SK-N-SH (cell line): Measurements from ENCODE around the gene RFX2. TPM values are rescaled to one million over a fixed set of nuclear protein-coding genes. Genes with fewer than 3 reads are reported as not detected.

Source experiments
- CTCF ChIA-PET: fragments of 300-600, 350-600 bp; formaldehyde crosslinking; extraction: SDS; loops from one replicate; lab custom pipeline; 2021; lab: Yijun Ruan, JAX
- POLR2A ChIA-PET: fragments of 350-600 bp; sonication (Branson Sonifier 250); formaldehyde crosslinking; extraction: SDS; loops from one replicate; lab custom pipeline; 2020; ENCODE audit warnings: antibody characterized with exemption, inconsistent platforms; lab: Yijun Ruan, JAX
- DNase-seq: peaks from one replicate; pipeline ENCODE4 v3.0.0; 2012
- H2AFZ ChIP-seq: fragments of 200-600 bp; sonication (generic); 2 replicates; pipeline ENCODE4 v1.8.1; 2016; ENCODE audit warnings: antibody characterized with exemption, mild to moderate bottlenecking, low read depth
- H3F3A ChIP-seq: fragments of 200-600 bp; sonication (generic); replicated peaks from 2 replicates; pipeline ENCODE3; 2016; ENCODE audit warnings: antibody characterized with exemption, mild to moderate bottlenecking; ENCODE audit not compliant: insufficient read depth
- H3K27ac ChIP-seq, 2 experiments: fragments of 200-500 bp in 1 of 2; fragments of 200-600 bp in 1 of 2; sonication (Bioruptor generic) in 1 of 2; sonication (generic), shearing (Covaris generic) in 1 of 2; 2 replicates each; pipeline versions ENCODE4 v1.5.1 to v1.6.1; 2014 to 2016; ENCODE audit warnings: low read depth in 2 of 2, inconsistent platforms in 1 of 2, low read length in 1 of 2, mild to moderate bottlenecking in 1 of 2, mixed read lengths in 1 of 2
- H3K27me3 ChIP-seq: fragments of 200-600 bp; sonication (generic), shearing (Covaris generic); 2 replicates; pipeline ENCODE4 v1.6.1; 2016; ENCODE audit warnings: mixed run types; ENCODE audit not compliant: insufficient read depth
- H3K36me3 ChIP-seq, 2 experiments: fragments of 200-500 bp in 1 of 2; fragments of 200-600 bp in 1 of 2; sonication (Bioruptor generic) in 1 of 2; sonication (generic) in 1 of 2; replicated peaks in 1 of 2; 2 replicates each; pipeline versions ENCODE3 to v1.5.1; 2014 to 2016; ENCODE audit warnings: low read length in 1 of 2, mild to moderate bottlenecking in 1 of 2; ENCODE audit not compliant: insufficient read depth in 2 of 2, control insufficient read depth in 1 of 2
- H3K4me1 ChIP-seq, 2 experiments: fragments of 200-500 bp in 1 of 2; fragments of 200-600 bp in 1 of 2; sonication (Bioruptor generic) in 1 of 2; sonication (generic), shearing (Covaris generic) in 1 of 2; 2 replicates each; pipeline versions ENCODE4 v1.5.1 to v1.6.1; 2014 to 2016; ENCODE audit warnings: low read depth in 1 of 2, low read length in 1 of 2, mixed run types in 1 of 2; ENCODE audit not compliant: insufficient read depth in 2 of 2, control insufficient read depth in 1 of 2
- H3K4me2 ChIP-seq: fragments of 200-600 bp; sonication (generic), shearing (Covaris generic); 2 replicates; pipeline ENCODE4 v1.6.1; 2017; ENCODE audit warnings: mixed run types
- H3K4me3 ChIP-seq, 2 experiments: fragments of 200-500 bp in 1 of 2; fragments of 200-600 bp in 1 of 2; sonication (Bioruptor generic) in 1 of 2; sonication (generic), shearing (Covaris generic) in 1 of 2; 2 replicates each; pipeline versions ENCODE4 v1.5.1 to v1.8.1; 2014 to 2016; ENCODE audit warnings: low read depth in 2 of 2, inconsistent platforms in 1 of 2, low read length in 1 of 2, mild to moderate bottlenecking in 1 of 2, mixed read lengths in 1 of 2, moderate library complexity in 1 of 2
- H3K79me2 ChIP-seq: fragments of 200-600 bp; sonication (generic); 2 replicates; pipeline ENCODE4 v1.8.1; 2017; ENCODE audit warnings: mild to moderate bottlenecking; ENCODE audit not compliant: insufficient read depth
- H3K9ac ChIP-seq: fragments of 200-600 bp; sonication (generic); 2 replicates; pipeline ENCODE4 v1.6.1; 2017; ENCODE audit warnings: mixed run types
- H3K9me2 ChIP-seq: fragments of 200-600 bp; sonication (generic); 2 replicates; pipeline ENCODE4 v1.6.1; 2017; ENCODE audit warnings: mixed run types
- H3K9me3 ChIP-seq: fragments of 200-600 bp; sonication (generic); 2 replicates; pipeline ENCODE4 v1.6.1; 2017; ENCODE audit warnings: mixed run types, mild to moderate bottlenecking, moderate library complexity
- H4K20me1 ChIP-seq: fragments of 200-600 bp; sonication (generic); 2 replicates; pipeline ENCODE4 v1.6.1; 2017; ENCODE audit warnings: mild to moderate bottlenecking, mixed run types; ENCODE audit not compliant: insufficient read depth
- CHD2 ChIP-seq: fragments of 150-350 bp; IDR thresholded peaks from 2 replicates; pipeline ENCODE4 v1.6.1; 2018; ENCODE audit warnings: low read length; ENCODE audit not compliant: partially characterized antibody
- CTCF ChIP-seq: fragments of 200-600 bp; sonication (generic); IDR thresholded peaks from 2 replicates; pipeline ENCODE4 v1.6.1; 2017; ENCODE audit warnings: antibody characterized with exemption, mild to moderate bottlenecking, moderate library complexity
- ELF1 ChIP-seq: IDR thresholded peaks from 2 replicates; pipeline ENCODE4 v1.4.0; 2012
- EP300 ChIP-seq, 2 experiments: IDR thresholded peaks; 2 replicates each; pipeline versions ENCODE4 v1.4.0 to v1.6.1; 2012; ENCODE audit warnings: borderline replicate concordance in 1 of 2, low read depth in 1 of 2, low read length in 1 of 2
- EZH2phosphoT487 ChIP-seq: fragments of 200-600 bp; sonication (generic); IDR thresholded peaks from 2 replicates; pipeline ENCODE4 v1.6.1; 2017; ENCODE audit warnings: low read depth, mixed run types, mild to moderate bottlenecking, antibody characterized with exemption, moderate library complexity, borderline replicate concordance
- FOSL2 ChIP-seq: IDR thresholded peaks from 2 replicates; pipeline ENCODE4 v1.4.0; 2012; ENCODE audit warnings: low read depth, mild to moderate bottlenecking, moderate library complexity, borderline replicate concordance
- MXI1 ChIP-seq: IDR thresholded peaks from 2 replicates; pipeline ENCODE4 v1.6.1; 2012; ENCODE audit warnings: mild to moderate bottlenecking, low read depth, low read length, improper control_type of control experiment
- NFIC ChIP-seq: IDR thresholded peaks from 2 replicates; pipeline ENCODE4 v1.4.0; 2012; ENCODE audit warnings: borderline replicate concordance
- NRF1 ChIP-seq: IDR thresholded peaks from 2 replicates; pipeline ENCODE4 v1.6.1; 2012; ENCODE audit warnings: low read depth, mild to moderate bottlenecking, low read length
- PBX3 ChIP-seq: IDR thresholded peaks from 2 replicates; pipeline ENCODE4; 2012
- POLR2AphosphoS5 ChIP-seq: IDR thresholded peaks from 2 replicates; pipeline ENCODE4 v1.6.1; 2012; ENCODE audit warnings: low read depth, low read length
- RAD21 ChIP-seq: IDR thresholded peaks from 2 replicates; pipeline ENCODE4 v1.6.1; 2012; ENCODE audit warnings: mild to moderate bottlenecking, low read length
- REST ChIP-seq: IDR thresholded peaks from 2 replicates; pipeline ENCODE4 v1.6.1; 2012; ENCODE audit warnings: mild to moderate bottlenecking, low read depth, low read length, moderate library complexity
- RFX5 ChIP-seq: IDR thresholded peaks from 2 replicates; pipeline ENCODE4 v1.6.1; 2012; ENCODE audit warnings: mild to moderate bottlenecking, improper control_type of control experiment, low read length
- TCF12 ChIP-seq: IDR thresholded peaks from 2 replicates; pipeline ENCODE4 v1.4.0; 2012
- TEAD4 ChIP-seq: IDR thresholded peaks from 2 replicates; pipeline ENCODE4 v1.4.0; 2012; ENCODE audit warnings: mild to moderate bottlenecking, borderline replicate concordance; ENCODE audit not compliant: insufficient read depth
- YY1 ChIP-seq: IDR thresholded peaks from 2 replicates; pipeline ENCODE4 v1.4.0; 2012; ENCODE audit warnings: low read depth, mild to moderate bottlenecking
- WGBS: methylation state at CpG from one replicate; pipeline ENCODE4 v1.1.6; 2017; ENCODE audit warnings: low lambda C conversion rate; 5-methylcytosine and 5-hydroxymethylcytosine counted together
- polyA plus RNA-seq, 3 experiments: library from polyadenylated mRNA; depleted of rRNA; stranded (reverse); fragments of >200 nt; gene quantifications; 2 replicates each; pipeline ENCODE4 v1.2.3, GENCODE V29; 2012

RFX2 gene
- polyA plus RNA-seq, 1 of the 3 experiments (the other 2 are of a cell fraction), result 12.6 TPM

GRCh38 chr19:6076675-6077463, 33.4 kb downstream of the RFX2 start (continued):
- TF ChIP-seq CTCF (no peak), POLR2AphosphoS5 (peak; percentile 38; the same call in 1 of the 2 replicates), PBX3 (peak; percentile 48; the same call in 1 of the 2 replicates), CHD2 (no peak), FOSL2 (peak; percentile 63; the same call in 1 of the 2 replicates), NRF1 (no peak), YY1 (no peak), TCF12 (peak; percentile 64), MXI1 (no peak), NFIC (peak; percentile 53; the same call in 1 of the 2 replicates), RFX5 (no peak)

- peak overlapping the region; percentile 31; the same call in 1 of the 2 replicates for H3K4me2 ChIP-seq
- H3F3A ChIP-seq, result peaks cover 15% of the 10 kb centered on the region
- TF ChIP-seq TEAD4 (no peak), ELF1 (no peak), REST (no peak), RAD21 (no peak), EZH2phosphoT487 (no peak), POLR2AphosphoS5 (no peak), EP300 (IDR thresholded peaks at IDR 0.05; ENCODE audit: borderline replicate concordance in 1 of 2, low read depth in 1 of 2, low read length in 1 of 2) (no peak), RFX5 (no peak)
- no peaks in the 10 kb centered on the region for H3K27me3 ChIP-seq
- WGBS, result 88% methylated on average over 7 of the region's 7 CpGs
- H3K4me3 ChIP-seq, result no peak overlapping the region
- no peak for DNase-seq
- peak overlapping the region; percentile 18 to 91; a peak in 3 of 4 replicates for H3K27ac ChIP-seq
- peaks cover 75% of the 10 kb centered on the region for H3K79me2 ChIP-seq
- peaks cover 0 to 26% of the 10 kb centered on the region in 2 experiments; a peak in 3 of 4 replicates for H3K4me1 ChIP-seq
- no peak overlapping the region for H2AFZ ChIP-seq
- no peaks in the 10 kb centered on the region for H3K36me3 ChIP-seq
- ChIA-PET POLR2A (no interaction called here), CTCF (interaction anchor here (1.1 to 2.2 kb wide), 3 partner anchors 17 to 89 kb away, joined by 3 to 13 read pairs (median 5); no protein-coding TSS in a partner anchor)
- no peaks in the 10 kb centered on the region for H3K9me3 ChIP-seq
- no peaks in the 10 kb centered on the region for H4K20me1 ChIP-seq
- H3K9me2 ChIP-seq, result no peaks in the 10 kb centered on the region
- peak overlapping the region; percentile 57 for H3K9ac ChIP-seq
These were observed 34.0 kb downstream of the RFX2 start for GRCh38 chr19:6076291-6076665.
